Fibroblast of villous mesenchyme (primary cell): ENCODE measurements around the gene SALL4. TPM values are rescaled to one million over a fixed set of nuclear protein-coding genes. Genes with fewer than 3 reads are reported as not detected.
"Not testable (repeated sequence)": the region's sequence is repeated elsewhere in the genome, so short reads cannot be mapped to it uniquely, and the experiment has no call there.

Source experiments
- DNase-seq: peaks from one replicate; pipeline ENCODE4 v3.0.0-alpha.2; 2010; ENCODE audit warnings: low read depth
- H3K4me3 ChIP-seq: 2 replicates; pipeline ENCODE4 v1.5.1; 2011; ENCODE audit warnings: low read depth, mild to moderate bottlenecking, low read length
- total RNA-seq: library from RNA; depleted of rRNA; stranded (reverse); fragments of >200 nt; gene quantifications from 2 replicates; pipeline ENCODE4 v1.2.3, GENCODE V29; 2012
- TF ChIP-seq, protein P1 (sequence below): IDR thresholded peaks from 2 replicates; pipeline ENCODE4 v1.5.1; 2012; ENCODE audit warnings: low read depth, mild to moderate bottlenecking, low read length; ENCODE audit not compliant: insufficient read depth

The SALL4 gene
- total RNA-seq, 1 donor: 0.43 TPM

DNA sequence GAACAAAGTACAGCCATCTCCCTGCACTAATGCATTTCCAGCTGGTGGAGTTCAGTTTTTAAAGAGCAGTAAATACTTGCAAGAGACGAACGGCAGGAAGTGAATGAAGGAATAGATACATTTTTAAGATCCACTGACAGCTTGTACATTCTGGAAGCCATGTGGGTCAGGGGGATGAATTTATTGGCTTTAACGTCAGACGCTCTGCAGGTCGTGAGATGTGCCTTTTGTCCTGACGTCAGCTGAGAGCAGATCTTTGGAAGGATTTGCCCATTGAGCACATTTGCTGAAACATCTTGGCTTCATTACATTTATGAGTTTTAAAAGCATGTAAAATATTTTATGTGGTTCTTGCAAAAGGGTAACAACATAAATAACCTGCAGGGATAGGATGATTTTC, 29.5 kb upstream of the SALL4 start:
- TF ChIP-seq, protein P1, sequence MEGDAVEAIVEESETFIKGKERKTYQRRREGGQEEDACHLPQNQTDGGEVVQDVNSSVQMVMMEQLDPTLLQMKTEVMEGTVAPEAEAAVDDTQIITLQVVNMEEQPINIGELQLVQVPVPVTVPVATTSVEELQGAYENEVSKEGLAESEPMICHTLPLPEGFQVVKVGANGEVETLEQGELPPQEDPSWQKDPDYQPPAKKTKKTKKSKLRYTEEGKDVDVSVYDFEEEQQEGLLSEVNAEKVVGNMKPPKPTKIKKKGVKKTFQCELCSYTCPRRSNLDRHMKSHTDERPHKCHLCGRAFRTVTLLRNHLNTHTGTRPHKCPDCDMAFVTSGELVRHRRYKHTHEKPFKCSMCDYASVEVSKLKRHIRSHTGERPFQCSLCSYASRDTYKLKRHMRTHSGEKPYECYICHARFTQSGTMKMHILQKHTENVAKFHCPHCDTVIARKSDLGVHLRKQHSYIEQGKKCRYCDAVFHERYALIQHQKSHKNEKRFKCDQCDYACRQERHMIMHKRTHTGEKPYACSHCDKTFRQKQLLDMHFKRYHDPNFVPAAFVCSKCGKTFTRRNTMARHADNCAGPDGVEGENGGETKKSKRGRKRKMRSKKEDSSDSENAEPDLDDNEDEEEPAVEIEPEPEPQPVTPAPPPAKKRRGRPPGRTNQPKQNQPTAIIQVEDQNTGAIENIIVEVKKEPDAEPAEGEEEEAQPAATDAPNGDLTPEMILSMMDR: no peak
- peak; percentile 97 for DNase-seq
- no peak overlapping the region for H3K4me3 ChIP-seq

DNA sequence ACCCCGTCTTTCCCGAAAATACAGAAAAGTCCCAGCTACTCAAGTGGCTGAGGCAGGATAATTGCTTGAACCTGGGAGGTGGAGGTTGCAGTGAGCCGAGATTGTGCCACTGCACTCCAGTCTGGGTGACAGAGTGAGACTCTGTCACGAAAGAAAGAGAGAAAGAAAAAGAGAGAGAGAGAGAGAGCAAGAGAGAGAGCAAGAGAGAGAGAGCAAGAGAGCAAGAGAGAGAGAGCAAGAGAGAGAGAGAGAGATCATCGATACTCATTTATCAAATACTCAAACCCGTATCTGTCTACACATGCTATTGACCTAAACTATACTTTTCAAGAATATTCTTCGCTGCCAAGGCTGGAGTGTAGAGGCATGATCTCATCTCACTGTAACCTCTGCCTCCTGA, 28.2 kb upstream of the SALL4 start:
- DNase-seq: no peak
- H3K4me3 ChIP-seq: no peak overlapping the region
- TF ChIP-seq, protein P1: no peak

DNA sequence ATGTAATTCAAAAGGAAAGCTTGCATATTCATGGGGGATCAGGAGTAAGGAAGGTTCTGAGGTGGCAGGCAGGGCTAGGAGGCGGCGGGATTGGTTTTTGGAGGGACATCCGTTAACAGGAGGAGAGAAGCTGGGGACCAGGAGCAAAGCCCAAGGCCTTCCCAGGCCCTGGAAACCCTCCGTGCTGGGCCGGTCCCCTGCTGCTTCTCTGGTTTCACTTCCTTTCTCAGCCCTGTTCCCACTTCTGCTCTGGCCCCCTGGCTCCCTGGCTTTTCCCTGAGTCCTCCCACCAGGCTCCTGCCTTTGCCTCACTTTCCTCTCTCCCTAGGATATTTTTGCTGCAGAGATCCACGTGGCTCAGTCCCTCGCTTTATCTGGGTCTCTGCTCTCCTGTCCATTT, 26.4 kb upstream of the SALL4 start:
- H3K4me3 ChIP-seq: no peak overlapping the region
- TF ChIP-seq, protein P1: no peak
- DNase-seq: no peak

DNA sequence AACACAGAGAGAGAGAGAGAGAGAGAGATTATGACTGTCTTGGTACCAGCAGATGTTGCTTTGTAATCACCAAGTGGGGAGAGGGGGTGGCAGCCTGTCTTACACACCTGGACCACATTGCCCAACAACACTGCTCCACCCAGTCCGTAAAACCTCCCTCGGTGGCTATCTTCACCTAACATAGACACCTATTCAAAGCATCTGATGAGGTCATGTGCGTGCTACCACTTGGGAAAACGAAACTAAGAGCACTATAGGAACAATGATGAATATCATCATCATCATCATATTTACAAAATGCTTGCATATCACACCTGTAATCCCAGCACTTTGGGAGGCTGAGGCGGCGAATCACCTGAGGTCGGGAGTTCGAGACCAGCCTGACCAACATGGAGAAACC, 24.1 kb upstream of the SALL4 start:
- no peak for DNase-seq
- TF ChIP-seq, protein P1: no peak
- H3K4me3 ChIP-seq: no peak overlapping the region

DNA sequence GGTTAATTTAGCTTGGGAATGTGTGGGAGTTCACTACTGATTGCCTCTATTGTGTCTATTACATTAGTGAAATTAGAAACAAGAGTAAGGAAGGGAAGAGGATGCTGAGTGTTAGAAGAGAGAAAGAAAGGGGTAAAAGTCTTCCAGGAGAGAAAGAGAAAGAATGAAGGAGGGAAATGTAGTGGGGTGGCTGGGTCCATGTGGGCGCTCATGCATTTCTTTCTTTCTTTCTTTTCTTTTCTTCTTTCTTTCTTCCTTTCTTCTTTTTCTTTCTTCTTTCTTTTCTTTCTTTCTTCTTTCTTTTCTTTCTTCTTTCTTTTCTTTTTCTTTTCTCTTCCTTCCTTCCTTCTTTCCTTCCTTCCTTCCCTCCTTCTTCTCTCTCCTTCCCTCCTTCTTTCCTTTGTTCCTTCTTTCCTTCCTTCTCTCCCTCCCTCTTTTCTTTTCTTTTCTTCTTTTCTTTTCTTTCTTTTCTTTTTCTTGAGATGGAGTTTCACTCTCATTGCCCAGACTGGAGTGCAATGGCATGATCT, 16.2 kb upstream of the SALL4 start:
- no peak overlapping the region for H3K4me3 ChIP-seq
- TF ChIP-seq, protein P1: no peak
- no peak for DNase-seq

DNA sequence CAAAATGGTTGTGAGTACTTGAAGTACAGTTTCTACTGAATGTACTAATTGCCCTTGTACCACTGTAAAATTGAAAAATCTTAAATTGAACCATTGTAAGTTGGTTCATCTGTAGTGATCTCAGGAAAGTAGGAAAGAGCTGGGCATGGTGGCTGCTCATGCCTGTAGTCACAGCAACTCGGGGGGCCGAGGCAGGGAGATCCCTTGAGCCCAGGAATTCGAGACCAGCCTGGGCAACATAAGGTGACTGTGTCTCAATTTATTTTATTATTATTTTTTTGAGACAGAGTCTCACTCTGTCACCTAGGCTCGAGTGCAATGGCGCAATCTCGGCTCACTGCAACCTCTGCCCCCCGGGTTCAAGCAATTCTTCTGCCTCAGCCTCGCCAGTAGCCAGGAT, 14.5 kb upstream of the SALL4 start:
- H3K4me3 ChIP-seq, DNase-seq: not testable (repeated sequence)

DNA sequence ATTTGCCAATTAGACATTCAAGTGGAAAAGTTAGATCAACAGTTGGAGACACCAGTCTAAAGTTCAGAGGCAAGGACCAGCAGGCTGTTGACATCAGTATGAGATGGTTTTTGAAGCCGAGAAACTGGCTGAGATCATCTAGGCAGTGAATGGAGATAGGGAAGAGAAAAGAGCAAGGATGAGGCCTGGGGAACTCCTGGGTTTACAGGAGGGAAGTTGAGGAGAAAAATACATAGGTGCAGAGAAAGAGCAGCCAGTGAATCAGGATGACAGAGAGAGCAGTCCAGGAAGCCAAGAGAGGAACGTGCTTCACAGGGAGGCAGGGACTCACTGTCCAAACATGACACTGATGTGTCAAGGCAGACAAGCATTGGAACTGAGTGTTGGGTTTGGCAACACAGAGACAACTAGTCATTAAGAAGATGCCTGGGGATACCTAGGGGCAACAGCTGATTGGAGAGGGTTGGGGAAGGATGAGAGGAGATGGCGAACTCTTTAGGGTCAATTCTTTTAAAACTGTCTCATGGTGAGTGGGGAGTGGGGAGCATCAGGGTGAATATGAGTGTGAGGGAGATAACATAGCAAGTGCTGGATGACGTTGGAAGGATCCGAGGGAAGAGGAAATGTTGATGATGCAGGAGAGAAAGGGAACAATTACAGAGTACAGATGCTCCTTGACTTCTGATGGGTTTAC, 13.2 kb upstream of the SALL4 start:
- no peak for DNase-seq
- TF ChIP-seq, protein P1: no peak
- H3K4me3 ChIP-seq: no peak overlapping the region
